ENCODE data around the gene KCNIP4. TPM values are rescaled to one million over a fixed set of nuclear protein-coding genes. Genes with fewer than 3 reads are reported as not detected.
"Not testable (repeated sequence)": the region's sequence is repeated elsewhere in the genome, so short reads cannot be mapped to it uniquely, and the experiment has no call there.

KCNIP4 gene
- total RNA-seq = under 1 TPM in 1 of 4 donors, not detected in 3; 0.19 TPM

- Histone ChIP-seq H3K4me3 (peak within 1 kb of the TSS in 3 of 4 donors; percentile 15 to 58 (median 34)), H3K9me3 (no peaks in the 10 kb centered on the region), H3K27ac (no peak within 1 kb of the TSS), H3K4me1 (peaks cover 0 to 14% (median 0%) of the 10 kb centered on the region in 3 donors), H3K36me3 (no peaks in the 10 kb centered on the region), H3K27me3 (peaks cover 0 to 39% (median 1%) of the 10 kb centered on the region in 4 donors)
- no peak for DNase-seq
- intact Hi-C loops (cut with DNase I) = no loop called here
- 0% methylated on average over 3 to 6 of the region's 81 CpGs for WGBS, 2 donors
- TF ChIP-seq CTCF (IDR thresholded peaks at IDR 0.05) = no peak
- no peak for TF ChIP-seq POLR2A (IDR thresholded peaks at IDR 0.05)
Measured at GRCh38 chr4:21948347-21949072, at the start of gene KCNIP4. TSS of gene KCNIP4 (minus strand) at chr4:21948772.

DNA sequence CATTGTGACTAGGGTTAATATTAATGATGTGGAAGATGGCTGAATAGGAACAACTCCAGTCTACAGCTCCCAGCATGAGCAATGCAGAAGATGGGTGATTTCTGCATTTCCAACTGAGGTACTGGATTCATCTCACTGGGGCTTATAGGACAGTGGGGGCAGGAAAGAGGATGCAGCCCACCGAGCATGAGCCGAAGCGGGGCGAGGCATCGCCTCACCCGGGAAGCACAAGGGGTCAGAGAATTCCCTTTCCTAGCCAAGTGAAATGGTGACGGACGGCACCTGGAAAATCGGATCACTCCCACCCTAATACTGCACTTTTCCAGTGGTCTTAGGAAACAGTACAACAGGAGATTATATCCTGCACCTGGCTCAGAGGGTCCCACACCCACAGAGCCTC lies 48.0 kb upstream of the KCNIP4 start:
- H3K27ac ChIP-seq; H3K4me3 ChIP-seq; H3K36me3 ChIP-seq; intact Hi-C loops (cut with DNase I); H3K4me1 ChIP-seq; H3K9me3 ChIP-seq; H3K27me3 ChIP-seq; DNase-seq: not testable (repeated sequence)
- WGBS, 2 donors = 86% methylated on average over 6 to 9 of the region's 9 CpGs

DNA sequence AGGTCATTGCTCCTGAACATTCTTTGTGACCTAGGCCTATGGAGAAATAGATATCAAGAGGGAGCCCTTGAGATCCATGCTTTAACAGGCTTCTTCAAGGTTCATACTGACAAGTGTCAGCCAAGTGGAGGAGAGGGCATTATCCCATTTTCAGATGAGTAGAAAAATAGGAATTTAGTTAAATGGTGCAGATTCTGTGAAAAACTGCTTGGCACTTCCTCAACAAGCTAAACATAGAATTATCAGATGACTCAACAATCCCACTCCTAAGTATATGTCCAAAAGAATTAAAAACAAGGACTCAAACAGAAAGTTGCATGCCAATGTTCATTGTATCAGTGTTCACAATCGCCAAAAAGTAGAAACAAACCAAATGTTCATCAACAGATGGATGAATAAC lies 43.8 kb upstream of the KCNIP4 start:
- no peak for TF ChIP-seq CTCF (IDR thresholded peaks at IDR 0.05)
- no peak for TF ChIP-seq POLR2A (IDR thresholded peaks at IDR 0.05)
- no peaks in the 10 kb centered on the region for H3K4me1 ChIP-seq
- H3K9me3 ChIP-seq = no peaks in the 10 kb centered on the region
- no peak for DNase-seq
- no peaks in the 10 kb centered on the region for H3K36me3 ChIP-seq
- no peak overlapping the region for H3K4me3 ChIP-seq
- intact Hi-C loops (cut with DNase I) = no loop called here
- H3K27me3 ChIP-seq = no peaks in the 10 kb centered on the region
- no peak overlapping the region for H3K27ac ChIP-seq
- WGBS, 2 donors = 68 to 76% methylated on average over 1 of the region's 1 CpG

- no peaks in the 10 kb centered on the region for H3K27me3 ChIP-seq
- H3K9me3 ChIP-seq = no peaks in the 10 kb centered on the region
- H3K27ac ChIP-seq = no peak overlapping the region
- intact Hi-C loops (cut with DNase I) = no loop called here
- 50 to 62% methylated on average over 1 of the region's 1 CpG for WGBS, 2 donors
- H3K36me3 ChIP-seq = no peaks in the 10 kb centered on the region
- H3K4me3 ChIP-seq = no peak overlapping the region
- TF ChIP-seq CTCF (IDR thresholded peaks at IDR 0.05) (no peak), POLR2A (IDR thresholded peaks at IDR 0.05) (no peak)
- H3K4me1 ChIP-seq = no peaks in the 10 kb centered on the region
- DNase-seq = no peak
Measured at GRCh38 chr4:21991562-21991961, 43.0 kb upstream of the KCNIP4 start.

GRCh38 chr4:21991050-21991449 lies 42.5 kb upstream of the KCNIP4 start:
- H3K36me3 ChIP-seq = no peaks in the 10 kb centered on the region
- no peaks in the 10 kb centered on the region for H3K4me1 ChIP-seq
- no peak for TF ChIP-seq POLR2A (IDR thresholded peaks at IDR 0.05)
- TF ChIP-seq CTCF (IDR thresholded peaks at IDR 0.05) = no peak
- WGBS, 2 donors = 38 to 52% methylated on average over 2 of the region's 2 CpGs
- no peak overlapping the region for H3K27ac ChIP-seq
- DNase-seq = no peak
- H3K27me3 ChIP-seq = no peaks in the 10 kb centered on the region
- no peak overlapping the region for H3K4me3 ChIP-seq
- H3K9me3 ChIP-seq = no peaks in the 10 kb centered on the region
- intact Hi-C loops (cut with DNase I) = no loop called here

GRCh38 chr4:21989351-21989750 lies 40.8 kb upstream of the KCNIP4 start:
- Histone ChIP-seq H3K9me3 (no peaks in the 10 kb centered on the region), H3K36me3 (no peaks in the 10 kb centered on the region), H3K27me3 (no peaks in the 10 kb centered on the region), H3K4me1 (no peaks in the 10 kb centered on the region), H3K4me3 (no peak overlapping the region), H3K27ac (no peak overlapping the region)
- intact Hi-C loops (cut with DNase I) = no loop called here
- 20 to 45% methylated on average over 1 of the region's 1 CpG for WGBS, 2 donors
- TF ChIP-seq CTCF (IDR thresholded peaks at IDR 0.05) (no peak), POLR2A (IDR thresholded peaks at IDR 0.05) (no peak)
- no peak for DNase-seq
